ENCODE results near the gene LAMTOR2. TPM values are rescaled to one million over a fixed set of nuclear protein-coding genes. Genes with fewer than 3 reads are reported as not detected.

Gene LAMTOR2
- total and polyA plus RNA-seq, 2 of the 8 experiments (the other 6 are each of a cell fraction or from before 2014, with no cell fraction given) = 54.7 to 122 TPM

DNA sequence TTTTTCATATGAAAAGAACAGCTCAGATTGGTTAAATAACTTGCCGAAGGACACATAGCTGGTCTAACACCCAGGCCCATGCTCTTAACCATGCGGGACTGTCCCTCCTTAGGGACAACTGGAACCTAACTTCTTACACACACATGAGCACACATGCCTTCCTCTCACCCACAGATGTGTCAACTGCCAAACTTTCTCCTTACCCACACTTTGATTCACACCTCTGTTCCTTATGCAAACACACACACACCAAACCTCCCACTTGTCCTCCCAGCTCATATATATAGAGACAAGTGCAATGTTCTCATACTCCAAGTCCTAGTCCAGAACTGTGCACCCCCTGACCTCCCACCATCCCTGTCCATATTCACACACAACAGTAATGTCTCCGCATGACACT lies 10.6 kb downstream of the LAMTOR2 start (continued):
- TF ChIP-seq TEAD4 (IDR thresholded peaks at IDR 0.05; ENCODE audit: low read depth, low read length) = no peak
- TF ChIP-seq POLR2A (IDR thresholded peaks at IDR 0.05; ENCODE audit: control extremely low read depth in 1 of 2, low read depth in 2 of 2, low read length in 2 of 2) = no peak
- no peak for TF ChIP-seq JUN (IDR thresholded peaks at IDR 0.05; ENCODE audit: low read depth, low read length)
- TF ChIP-seq TCF12 (IDR thresholded peaks at IDR 0.05; ENCODE audit: low read depth, low read length) = no peak
